ENCODE results near the gene IRAG1.

DNA sequence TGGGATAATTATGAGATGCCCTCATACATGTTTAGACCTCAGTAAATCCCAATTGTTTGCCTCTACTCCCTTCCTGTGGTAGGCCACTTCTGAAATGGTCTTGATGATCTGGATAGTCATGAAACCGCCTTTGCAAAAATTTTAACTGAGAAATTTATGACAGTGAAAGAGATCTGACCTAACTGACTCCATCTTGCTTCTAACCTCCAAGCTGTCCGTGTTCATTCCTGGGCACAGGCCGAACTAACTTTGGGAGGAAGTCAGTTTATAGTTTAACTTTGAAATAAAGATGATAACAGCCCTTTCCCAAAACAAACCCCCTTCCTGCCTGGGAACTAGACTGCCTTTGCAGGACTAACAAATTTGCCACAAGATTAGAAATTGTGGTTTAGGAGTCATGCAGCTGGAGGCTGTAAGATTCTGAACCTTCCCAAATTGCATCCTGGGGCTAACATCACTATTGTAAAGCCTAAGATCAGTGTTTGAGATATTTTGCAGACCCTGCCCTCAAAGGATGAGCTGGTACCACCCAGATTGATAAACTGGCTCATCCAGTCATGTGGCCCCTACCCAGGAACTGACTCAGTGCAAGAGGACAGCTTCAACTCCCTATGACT, 37.6 kb upstream of the IRAG1 start:
- TF ChIP-seq, protein P1, sequence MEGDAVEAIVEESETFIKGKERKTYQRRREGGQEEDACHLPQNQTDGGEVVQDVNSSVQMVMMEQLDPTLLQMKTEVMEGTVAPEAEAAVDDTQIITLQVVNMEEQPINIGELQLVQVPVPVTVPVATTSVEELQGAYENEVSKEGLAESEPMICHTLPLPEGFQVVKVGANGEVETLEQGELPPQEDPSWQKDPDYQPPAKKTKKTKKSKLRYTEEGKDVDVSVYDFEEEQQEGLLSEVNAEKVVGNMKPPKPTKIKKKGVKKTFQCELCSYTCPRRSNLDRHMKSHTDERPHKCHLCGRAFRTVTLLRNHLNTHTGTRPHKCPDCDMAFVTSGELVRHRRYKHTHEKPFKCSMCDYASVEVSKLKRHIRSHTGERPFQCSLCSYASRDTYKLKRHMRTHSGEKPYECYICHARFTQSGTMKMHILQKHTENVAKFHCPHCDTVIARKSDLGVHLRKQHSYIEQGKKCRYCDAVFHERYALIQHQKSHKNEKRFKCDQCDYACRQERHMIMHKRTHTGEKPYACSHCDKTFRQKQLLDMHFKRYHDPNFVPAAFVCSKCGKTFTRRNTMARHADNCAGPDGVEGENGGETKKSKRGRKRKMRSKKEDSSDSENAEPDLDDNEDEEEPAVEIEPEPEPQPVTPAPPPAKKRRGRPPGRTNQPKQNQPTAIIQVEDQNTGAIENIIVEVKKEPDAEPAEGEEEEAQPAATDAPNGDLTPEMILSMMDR (IDR thresholded peaks at IDR 0.05), result no peak
- no peak for TF ChIP-seq POLR2A (IDR thresholded peaks at IDR 0.05)
